GM12892 (cell line): Measurements from ENCODE around the gene CEACAM5.

ENCODE experiments used
- POLR2A ChIP-seq: IDR thresholded peaks from 2 replicates; pipeline ENCODE4 v1.6.1; 2011; ENCODE audit warnings: low read depth, low read length, control low read depth
- POLR2AphosphoS5 ChIP-seq: IDR thresholded peaks from 2 replicates; pipeline ENCODE4 v1.6.1; 2011; ENCODE audit warnings: low read depth, low read length, control low read depth

DNA sequence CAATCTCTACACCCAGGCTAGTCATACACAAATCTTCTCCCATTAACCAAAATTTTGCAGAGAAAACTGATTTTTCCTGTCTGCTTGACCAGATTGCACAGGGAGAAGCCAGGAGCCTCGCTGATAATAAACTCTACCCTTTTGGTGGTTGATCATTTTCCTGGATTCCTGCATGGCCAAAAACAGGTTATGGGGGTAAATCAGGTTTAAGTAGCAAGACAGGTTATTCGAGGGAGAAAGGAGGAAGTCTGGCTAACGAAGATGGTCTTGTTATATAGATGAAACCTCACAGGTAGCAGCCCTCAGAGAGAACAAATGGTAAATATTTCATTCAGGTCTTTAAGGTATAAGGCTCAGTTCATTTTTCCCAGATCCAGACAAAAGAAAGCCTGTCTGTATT is 30.9 kb downstream of the CEACAM5 start:
- no peak for TF ChIP-seq POLR2AphosphoS5
- TF ChIP-seq POLR2A, result no peak
